H9 (cell line): ENCODE data around the gene PLXNA4. TPM values are rescaled to one million over a fixed set of nuclear protein-coding genes. Genes with fewer than 3 reads are reported as not detected.

Experiments
- DNase-seq: peaks from one replicate; pipeline ENCODE4 v3.0.0-alpha.2; 2017
- H2AFZ ChIP-seq: one replicate; pipeline ENCODE4 v1.6.1; 2013; ENCODE audit warnings: mild to moderate bottlenecking, low read length, control low read depth, moderate library complexity
- H2AK5ac ChIP-seq: 2 replicates; pipeline ENCODE4 v1.6.1; 2013; ENCODE audit warnings: low read length, control low read depth, mixed read lengths; ENCODE audit not compliant: insufficient read length
- H2BK120ac ChIP-seq: one replicate; pipeline ENCODE4 v1.6.1; 2013; ENCODE audit warnings: low read depth, mild to moderate bottlenecking, low read length, control low read depth, inconsistent platforms; ENCODE audit not compliant: poor library complexity, severe bottlenecking
- H2BK12ac ChIP-seq: 2 replicates; pipeline ENCODE4 v1.6.1; 2013; ENCODE audit warnings: low read length, control low read depth, mixed read lengths, low read depth; ENCODE audit not compliant: insufficient read length
- H2BK15ac ChIP-seq: 2 replicates; pipeline ENCODE4 v1.6.1; 2013; ENCODE audit warnings: low read depth, low read length, control low read depth
- H2BK20ac ChIP-seq: one replicate; pipeline ENCODE4 v1.6.1; 2013; ENCODE audit warnings: low read depth, mild to moderate bottlenecking, low read length, control low read depth, inconsistent platforms; ENCODE audit not compliant: poor library complexity, severe bottlenecking
- H2BK5ac ChIP-seq: 2 replicates; pipeline ENCODE4 v1.6.1; 2013; ENCODE audit warnings: low read length, control low read depth, mixed read lengths; ENCODE audit not compliant: insufficient read length
- H3K14ac ChIP-seq: 2 replicates; pipeline ENCODE4 v1.6.1; 2013; ENCODE audit warnings: low read length, control low read depth; ENCODE audit not compliant: insufficient read depth
- H3K18ac ChIP-seq: 2 replicates; pipeline ENCODE4 v1.6.1; 2013; ENCODE audit warnings: low read depth, mild to moderate bottlenecking, mixed read lengths, low read length, control low read depth; ENCODE audit not compliant: insufficient read length
- H3K23ac ChIP-seq: 2 replicates; pipeline ENCODE4 v1.6.1; 2013; ENCODE audit warnings: low read length, control low read depth, mixed read lengths, low read depth; ENCODE audit not compliant: insufficient read length
- H3K23me2 ChIP-seq: 2 replicates; pipeline ENCODE4 v1.6.1; 2013; ENCODE audit warnings: low read depth, mild to moderate bottlenecking, mixed read lengths, low read length, control low read depth; ENCODE audit not compliant: insufficient read length, poor library complexity, severe bottlenecking
- H3K27ac ChIP-seq: 2 replicates; pipeline ENCODE4 v1.5.1; 2013; ENCODE audit warnings: low read length, control low read depth, mixed read lengths, low read depth; ENCODE audit not compliant: insufficient read length
- H3K27me3 ChIP-seq: 2 replicates; pipeline ENCODE4 v1.6.1; 2013; ENCODE audit warnings: low read length, control low read depth, inconsistent platforms; ENCODE audit not compliant: insufficient read depth
- H3K4ac ChIP-seq: 2 replicates; pipeline ENCODE4 v1.6.1; 2013; ENCODE audit warnings: low read depth, mild to moderate bottlenecking, control low read depth, inconsistent platforms, low read length, moderate library complexity
- H3K4me1 ChIP-seq: 2 replicates; pipeline ENCODE4 v1.6.1; 2013; ENCODE audit warnings: low read length, control low read depth, inconsistent platforms; ENCODE audit not compliant: insufficient read depth
- H3K4me2 ChIP-seq: 2 replicates; pipeline ENCODE4 v1.6.1; 2013; ENCODE audit warnings: low read length, control low read depth, mixed read lengths; ENCODE audit not compliant: insufficient read length, insufficient read depth
- H3K56ac ChIP-seq: 2 replicates; pipeline ENCODE4 v1.6.1; 2013; ENCODE audit warnings: low read depth, mild to moderate bottlenecking, mixed read lengths, low read length, control low read depth; ENCODE audit not compliant: insufficient read length
- H3K79me1 ChIP-seq: 2 replicates; pipeline ENCODE4 v1.6.1; 2013; ENCODE audit warnings: low read depth, mild to moderate bottlenecking, moderate library complexity, low read length, control low read depth, inconsistent platforms; ENCODE audit not compliant: insufficient read depth, poor library complexity, severe bottlenecking
- H3K79me2 ChIP-seq: 2 replicates; pipeline ENCODE4 v1.6.1; 2013; ENCODE audit warnings: low read length, control low read depth, inconsistent platforms; ENCODE audit not compliant: insufficient read depth
- H3K9ac ChIP-seq: 2 replicates; pipeline ENCODE4 v1.6.1; 2013; ENCODE audit warnings: low read length, control low read depth, mixed read lengths; ENCODE audit not compliant: insufficient read length; ENCODE audit errors: extremely low read depth
- H3K9me3 ChIP-seq: one replicate; pipeline ENCODE4 v1.6.1; 2013; ENCODE audit warnings: low read depth, low read length, inconsistent platforms; ENCODE audit not compliant: control insufficient read depth
- H3T11ph ChIP-seq: one replicate; pipeline ENCODE4 v1.6.1; 2013; ENCODE audit warnings: mild to moderate bottlenecking, low read length, control low read depth, inconsistent platforms
- H4K20me1 ChIP-seq: one replicate; pipeline ENCODE4 v1.6.1; 2013; ENCODE audit not compliant: control insufficient read depth, insufficient read length, insufficient read depth
- H4K5ac ChIP-seq: 2 replicates; pipeline ENCODE4 v1.6.1; 2013; ENCODE audit warnings: low read depth, mild to moderate bottlenecking, mixed read lengths, low read length, control low read depth; ENCODE audit not compliant: insufficient read length
- H4K8ac ChIP-seq: replicated peaks from 2 replicates; pipeline ENCODE4 v1.6.1; 2013; ENCODE audit warnings: low read length, control low read depth, mixed read lengths, low read depth; ENCODE audit not compliant: insufficient read length
- H4K91ac ChIP-seq: 2 replicates; pipeline ENCODE4 v1.6.1; 2013; ENCODE audit warnings: low read depth, mild to moderate bottlenecking, moderate library complexity, mixed read lengths, low read length, control low read depth; ENCODE audit not compliant: insufficient read length
- H3K27ac Mint-ChIP-seq, 3 experiments: 2 replicates in 2 of 3; 3 replicates in 1 of 3; pipeline ENCODE4 v1.8.0; 2020 to 2021; ENCODE audit warnings: mixed read lengths in 3 of 3, mild to moderate bottlenecking in 1 of 3, moderate library complexity in 1 of 3
- H3K27me3 Mint-ChIP-seq: 2 replicates; pipeline ENCODE4 v1.8.0; 2021; ENCODE audit warnings: low read depth, mild to moderate bottlenecking, moderate library complexity, mixed read lengths
- H3K36me3 Mint-ChIP-seq, 3 experiments: 2 replicates in 2 of 3; 3 replicates in 1 of 3; pipeline ENCODE4 v1.8.0; 2020 to 2021; ENCODE audit warnings: low read depth in 3 of 3, mixed read lengths in 3 of 3; ENCODE audit not compliant: insufficient read depth in 1 of 3
- H3K4me1 Mint-ChIP-seq, 2 experiments: 2 replicates each; pipeline ENCODE4 v1.8.0; 2020; ENCODE audit warnings: mixed read lengths in 2 of 2
- H3K4me3 Mint-ChIP-seq, 2 experiments: 2 replicates in 1 of 2; 3 replicates in 1 of 2; pipeline ENCODE4 v1.8.0; 2020 to 2021; ENCODE audit warnings: mild to moderate bottlenecking in 2 of 2, mixed read lengths in 2 of 2, moderate library complexity in 1 of 2
- H3K9me3 Mint-ChIP-seq, 2 experiments: 2 replicates in 1 of 2; 3 replicates in 1 of 2; pipeline ENCODE4 v1.8.0; 2020; ENCODE audit warnings: mild to moderate bottlenecking in 2 of 2, mixed read lengths in 2 of 2, moderate library complexity in 1 of 2
- CTCF ChIP-seq: fragments of 200-600 bp; sonication (generic); conservative IDR thresholded peaks from 3 replicates; pipeline ENCODE4 v1.8.0; 2021; ENCODE audit warnings: antibody characterized with exemption, mild to moderate bottlenecking
- WGBS: extraction: QIAGEN DNeasy Blood & Tissue Kit; methylation state at CpG from one replicate; pipeline ENCODE4 v1.1.7; 2013; ENCODE audit warnings: missing lambda C conversion rate, low lambda C conversion rate, mixed read lengths; ENCODE audit not compliant: insufficient read length; ENCODE audit errors: extremely low coverage; 5-methylcytosine and 5-hydroxymethylcytosine counted together
- total RNA-seq: library from RNA; stranded (reverse); gene quantifications from 2 replicates; pipeline ENCODE4 v1.2.1, GENCODE V29; 2021

Gene PLXNA4
- total RNA-seq, 1 experiment from 2014 or later, result 0.35 TPM

GRCh38 chr7:132466367-132466766 lies 109.9 kb downstream of the PLXNA4 start:
- Histone ChIP-seq H3K18ac (no peak overlapping the region), H3K23me2 (no peaks in the 10 kb centered on the region), H3K27me3 (no peaks in the 10 kb centered on the region), H3K14ac (no peak overlapping the region), H4K20me1 (no peaks in the 10 kb centered on the region), H3T11ph (no peak overlapping the region), H4K5ac (no peak overlapping the region), H2BK15ac (no peak overlapping the region), H3K79me2 (no peaks in the 10 kb centered on the region), H3K9me3 (no peaks in the 10 kb centered on the region), H2AK5ac (no peak overlapping the region), H2AFZ (no peak overlapping the region), H2BK5ac (no peak overlapping the region), H2BK12ac (no peak overlapping the region), H4K91ac (no peak overlapping the region), H3K23ac (no peak overlapping the region), H3K9ac (no peak overlapping the region), H3K56ac (no peak overlapping the region), H3K4me1 (peaks cover 2% of the 10 kb centered on the region; the same call in 1 of the 2 replicates), H2BK120ac (no peak overlapping the region), H3K27ac (no peak overlapping the region), H3K4me2 (no peak overlapping the region), H3K79me1 (no peaks in the 10 kb centered on the region), H3K4ac (no peak overlapping the region), H2BK20ac (no peak overlapping the region), H4K8ac (no peak overlapping the region)
- WGBS, result no CpG with 5 or more reads among the region's 6 CpGs
- peaks cover 4 to 9% of the 10 kb centered on the region in 2 experiments; a peak in 3 of 4 replicates for H3K4me1 Mint-ChIP-seq
- no peak overlapping the region; a peak in 1 of 7 replicates for H3K27ac Mint-ChIP-seq
- no peak for TF ChIP-seq CTCF
- H3K27me3 Mint-ChIP-seq, result peaks cover 17% of the 10 kb centered on the region
- H3K36me3 Mint-ChIP-seq, result no peaks in the 10 kb centered on the region
- H3K4me3 Mint-ChIP-seq, result no peak overlapping the region
- DNase-seq, result no peak
- no peaks in the 10 kb centered on the region for H3K9me3 Mint-ChIP-seq
